Right lobe of liver (tissue), 6 donors: ENCODE data around the gene APBA2. TPM values are rescaled to one million over a fixed set of nuclear protein-coding genes. Genes with fewer than 3 reads are reported as not detected.

Experiments used
- ATAC-seq, 4 donors: fragments of 200-7000 bp; cut with Tn5 transposase; one replicate each; pipeline ENCODE4 v1.9.1; 2020; ENCODE audit warnings: mild to moderate bottlenecking in 4 of 4, moderate library complexity in 4 of 4
- DNase-seq, 3 donors: peaks; one replicate each; pipeline ENCODE4 v3.0.0-alpha.2; 2020
- H3K27ac ChIP-seq, 3 donors: fragments of 200-600 bp; one replicate each; pipeline ENCODE4 v1.8.0; 2022
- H3K27me3 ChIP-seq, 2 donors: fragments of 200-600 bp; one replicate each; pipeline ENCODE4 v1.8.0; 2022
- H3K36me3 ChIP-seq, 4 donors: fragments of 200-600 bp; sonication (generic) in 1 of 4; one replicate each; pipeline versions ENCODE4 v1.5.1 to v1.8.0; 2017 to 2022; ENCODE audit warnings: control low read depth in 1 of 4
- H3K4me1 ChIP-seq, 4 donors: fragments of 200-600 bp; sonication (generic) in 1 of 4; one replicate each; pipeline versions ENCODE4 v1.5.1 to v1.8.0; 2017 to 2022; ENCODE audit warnings: control low read depth in 1 of 4
- H3K4me3 ChIP-seq, 3 donors: fragments of 200-600 bp; one replicate each; pipeline ENCODE4 v1.8.0; 2022
- H3K9me3 ChIP-seq, 4 donors: fragments of 200-600 bp; sonication (generic) in 1 of 4; one replicate each; pipeline versions ENCODE4 v1.5.1 to v1.8.0; 2017 to 2022; ENCODE audit warnings: control low read depth in 1 of 4
- POLR2A ChIP-seq: fragments of 450-650 bp; IDR thresholded peaks from one replicate; pipeline ENCODE4 v1.6.1; 2017; ENCODE audit warnings: antibody characterized with exemption, mild to moderate bottlenecking
- WGBS: methylation state at CpG from one replicate; pipeline ENCODE4 v1.1.6; 2018; ENCODE audit warnings: low coverage, low lambda C conversion rate; ENCODE audit not compliant: insufficient coverage; ENCODE audit errors: missing lambda C conversion rate; 5-methylcytosine and 5-hydroxymethylcytosine counted together
- intact Hi-C, 2 donors: fragments of 100-400 bp; cut with DNase I; formaldehyde crosslinking; loops; one replicate each; pipeline versions ENCODE4 v1.11.2 to v1.14.1; 2022
- total RNA-seq, 6 experiments: library from RNA; depleted of rRNA in 2 of 6; stranded (reverse); fragments of >200 nt in 2 of 6; fragmentation: NEBNext Ultra II Directional in 3 of 6; extraction: Animal tissue kit (Norgen Biotek cat#: 25700) in 3 of 6; gene quantifications; one replicate each; pipeline versions ENCODE4 v1.1.0 to v1.2.4, GENCODE V29; 2016 to 2023
- TF ChIP-seq, protein P1 (sequence below), 4 donors: fragments of 200-600 bp in 3 of 4; fragments of 450-650 bp in 1 of 4; IDR thresholded peaks; one replicate each; pipeline versions ENCODE4 v1.5.1 to v1.8.0; 2016 to 2022; ENCODE audit warnings: antibody characterized with exemption in 4 of 4, mild to moderate bottlenecking in 2 of 4
- donor health status: DM: no; HTN: yes; CAD: no.
- donor health status: DM: no; HTN: no; CAD: no.
- donor health status: DM: no; HTN: no; CAD: no.
- donor health status: DM: no; HTN: yes; CAD: no.
- donor health status: DM: no; HTN: yes; CAD: no.

APBA2 gene
- total RNA-seq, 6 experiments from 2014 or later, result 0.51 to 0.75 (median 0.69) TPM

DNA sequence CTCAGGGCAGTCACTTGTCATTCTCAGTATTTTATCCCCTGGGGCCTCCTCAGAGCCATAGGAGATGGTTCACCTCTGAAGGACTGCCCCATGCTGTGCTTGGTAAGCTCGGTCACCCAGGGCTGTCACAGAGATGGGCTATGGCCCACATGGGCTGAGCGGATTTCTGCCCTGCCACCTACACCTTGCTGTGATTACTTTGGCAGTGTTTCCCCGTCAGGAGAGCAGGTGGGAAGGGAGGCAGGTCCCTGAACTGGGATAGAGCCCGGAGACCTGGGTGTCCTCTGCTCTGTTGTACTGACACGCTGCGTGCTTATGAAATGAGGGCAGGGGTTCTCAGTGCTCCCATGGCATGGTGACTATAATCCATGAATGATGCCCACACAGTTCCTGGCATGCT, 48.9 kb downstream of the APBA2 start:
- ATAC-seq, result no peak

GRCh38 chr15:28935316-28935715, 49.5 kb downstream of the APBA2 start:
- no peak for ATAC-seq
- H3K27ac ChIP-seq, result no peak overlapping the region
- H3K36me3 ChIP-seq, result no peaks in the 10 kb centered on the region
- no peaks in the 10 kb centered on the region for H3K9me3 ChIP-seq
- H3K4me1 ChIP-seq, result no peaks in the 10 kb centered on the region
- no peak for DNase-seq
- intact Hi-C loops, result no loop called here
- TF ChIP-seq, protein P1, sequence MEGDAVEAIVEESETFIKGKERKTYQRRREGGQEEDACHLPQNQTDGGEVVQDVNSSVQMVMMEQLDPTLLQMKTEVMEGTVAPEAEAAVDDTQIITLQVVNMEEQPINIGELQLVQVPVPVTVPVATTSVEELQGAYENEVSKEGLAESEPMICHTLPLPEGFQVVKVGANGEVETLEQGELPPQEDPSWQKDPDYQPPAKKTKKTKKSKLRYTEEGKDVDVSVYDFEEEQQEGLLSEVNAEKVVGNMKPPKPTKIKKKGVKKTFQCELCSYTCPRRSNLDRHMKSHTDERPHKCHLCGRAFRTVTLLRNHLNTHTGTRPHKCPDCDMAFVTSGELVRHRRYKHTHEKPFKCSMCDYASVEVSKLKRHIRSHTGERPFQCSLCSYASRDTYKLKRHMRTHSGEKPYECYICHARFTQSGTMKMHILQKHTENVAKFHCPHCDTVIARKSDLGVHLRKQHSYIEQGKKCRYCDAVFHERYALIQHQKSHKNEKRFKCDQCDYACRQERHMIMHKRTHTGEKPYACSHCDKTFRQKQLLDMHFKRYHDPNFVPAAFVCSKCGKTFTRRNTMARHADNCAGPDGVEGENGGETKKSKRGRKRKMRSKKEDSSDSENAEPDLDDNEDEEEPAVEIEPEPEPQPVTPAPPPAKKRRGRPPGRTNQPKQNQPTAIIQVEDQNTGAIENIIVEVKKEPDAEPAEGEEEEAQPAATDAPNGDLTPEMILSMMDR (IDR thresholded peaks at IDR 0.05), result peak in 1 of 4 donors; percentile 6
- no peak for TF ChIP-seq POLR2A
- WGBS, result 40% methylated on average over 4 of the region's 6 CpGs
- no peaks in the 10 kb centered on the region for H3K27me3 ChIP-seq
- no peak overlapping the region for H3K4me3 ChIP-seq

More for the DNA sequence above, 48.9 kb downstream of the APBA2 start:
- no peak overlapping the region for H3K4me3 ChIP-seq
- no peaks in the 10 kb centered on the region for H3K4me1 ChIP-seq
- H3K9me3 ChIP-seq, result no peaks in the 10 kb centered on the region
- DNase-seq, result no peak
- intact Hi-C loops, result no loop called here
- TF ChIP-seq, protein P1 (IDR thresholded peaks at IDR 0.05), result no peak
- no peak for TF ChIP-seq POLR2A
- no CpG with 5 or more reads among the region's 6 CpGs for WGBS
- no peaks in the 10 kb centered on the region for H3K27me3 ChIP-seq
- no peaks in the 10 kb centered on the region for H3K36me3 ChIP-seq
- no peak overlapping the region for H3K27ac ChIP-seq

GRCh38 chr15:28936081-28936480, 50.3 kb downstream of the APBA2 start:
- Histone ChIP-seq H3K27ac (no peak overlapping the region), H3K27me3 (no peaks in the 10 kb centered on the region)
- no peak for ATAC-seq

DNA sequence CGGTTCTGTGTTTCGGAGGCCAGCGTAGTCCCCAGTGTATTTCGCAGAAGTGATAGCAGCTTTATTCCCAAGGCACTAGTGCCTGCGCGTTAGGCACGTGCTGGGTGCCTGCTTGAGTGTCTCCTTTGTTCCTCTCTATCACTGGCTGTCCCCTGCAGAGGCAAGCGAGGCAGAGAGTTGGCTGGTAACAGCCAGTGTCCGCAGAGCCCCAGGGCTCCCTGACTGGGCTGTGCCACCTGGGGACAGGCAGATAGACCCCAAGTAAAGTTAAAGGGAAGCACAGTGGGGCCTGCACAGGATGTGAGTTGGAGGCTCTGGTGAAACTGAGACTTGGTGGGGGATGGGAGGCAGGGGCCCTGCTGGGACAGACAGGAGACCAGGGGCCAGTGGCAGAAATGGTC, 50.7 kb downstream of the APBA2 start:
- intact Hi-C loops, result no loop called here
- ATAC-seq, result no peak

More at GRCh38 chr15:28936081-28936480, 50.3 kb downstream of the APBA2 start:
- no peaks in the 10 kb centered on the region for H3K36me3 ChIP-seq
- no peaks in the 10 kb centered on the region for H3K9me3 ChIP-seq
- intact Hi-C loops, result no loop called here
- no peaks in the 10 kb centered on the region for H3K4me1 ChIP-seq
- TF ChIP-seq, protein P1 (IDR thresholded peaks at IDR 0.05), result no peak
- TF ChIP-seq POLR2A, result no peak
- 72% methylated on average over 5 of the region's 8 CpGs for WGBS
- no peak for DNase-seq
- no peak overlapping the region for H3K4me3 ChIP-seq

More for the DNA sequence above, 50.7 kb downstream of the APBA2 start:
- 60% methylated on average over 2 of the region's 9 CpGs for WGBS
- H3K9me3 ChIP-seq, result no peaks in the 10 kb centered on the region
- no peaks in the 10 kb centered on the region for H3K27me3 ChIP-seq
- TF ChIP-seq POLR2A, result no peak
- TF ChIP-seq, protein P1 (IDR thresholded peaks at IDR 0.05), result no peak
- no peak overlapping the region for H3K4me3 ChIP-seq
- no peaks in the 10 kb centered on the region for H3K4me1 ChIP-seq
- no peaks in the 10 kb centered on the region for H3K36me3 ChIP-seq
- no peak for DNase-seq
- no peak overlapping the region for H3K27ac ChIP-seq
